ENCODE measurements around the gene CDK6. TPM values are rescaled to one million over a fixed set of nuclear protein-coding genes. Genes with fewer than 3 reads are reported as not detected.

CDK6 gene
- total and polyA plus RNA-seq, 2 of the 8 experiments (the other 6 are each of a cell fraction or from before 2014, with no cell fraction given), result 5.9 to 18.9 TPM

- no peak for TF ChIP-seq MAX (IDR thresholded peaks at IDR 0.05)
- peak; percentile 77 for TF ChIP-seq TEAD4 (IDR thresholded peaks at IDR 0.05; ENCODE audit: low read depth, low read length)
- TF ChIP-seq EZH2 (IDR thresholded peaks at IDR 0.05; ENCODE audit: low read depth, low read length, severe bottlenecking), result no peak
- TF ChIP-seq CREB1 (IDR thresholded peaks at IDR 0.05), result no peak
- 0 out of 2 replicates have a peak, but pooled peaks have one; percentile 15 for TF ChIP-seq SP1 (IDR thresholded peaks at IDR 0.05; ENCODE audit: low read depth, low read length)
- TF ChIP-seq NRF1 (IDR thresholded peaks at IDR 0.05; ENCODE audit: low read depth, low read length), result no peak
- TF ChIP-seq EP300 (IDR thresholded peaks at IDR 0.05; ENCODE audit: borderline replicate concordance in 1 of 2, low read depth in 2 of 2, low read length in 2 of 2), result no peak
- TF ChIP-seq GTF2F1 (IDR thresholded peaks at IDR 0.05; ENCODE audit: borderline replicate concordance, low read depth, low read length), result no peak
- no peak for TF ChIP-seq TCF12 (IDR thresholded peaks at IDR 0.05; ENCODE audit: low read depth, low read length)
- TF ChIP-seq SIRT6 (IDR thresholded peaks at IDR 0.05; ENCODE audit: low read length), result no peak
- no peak for TF ChIP-seq SP4 (IDR thresholded peaks at IDR 0.05; ENCODE audit: low read length)
- TF ChIP-seq BCL11A (IDR thresholded peaks at IDR 0.05; ENCODE audit: low read depth in 2 of 2, low read length in 2 of 2), result no peak
- TF ChIP-seq POLR2A (IDR thresholded peaks at IDR 0.05; ENCODE audit: control extremely low read depth in 1 of 2, low read depth in 2 of 2, low read length in 2 of 2), result no peak; a peak in 1 of 3 replicates
- no peak for TF ChIP-seq POLR2AphosphoS5 (IDR thresholded peaks at IDR 0.05; ENCODE audit: low read depth, low read length)
- no peak for TF ChIP-seq HDAC6 (IDR thresholded peaks at IDR 0.05; ENCODE audit: low read depth, low read length)
- TF ChIP-seq RFX5 (IDR thresholded peaks at IDR 0.05; ENCODE audit: borderline replicate concordance, low read depth, low read length), result no peak
- no peak for TF ChIP-seq CTBP2 (IDR thresholded peaks at IDR 0.05; ENCODE audit: borderline replicate concordance, insufficient read depth, insufficient read length, low read length)
- no peak for TF ChIP-seq E2F6 (IDR thresholded peaks at IDR 0.05)
- no peak for TF ChIP-seq YY1 (IDR thresholded peaks at IDR 0.05; ENCODE audit: low read depth, low read length)
- no peak for TF ChIP-seq ASH2L (IDR thresholded peaks at IDR 0.05; ENCODE audit: low read length)
- TF ChIP-seq RBBP5 (IDR thresholded peaks at IDR 0.05; ENCODE audit: borderline replicate concordance, low read depth, low read length), result no peak
These were observed 4.4 kb downstream of the CDK6 start (continued) for GRCh38 chr7:92831716-92832533.

All from H1 (cell line).